Left ventricle myocardium inferior (tissue), 1 donor: ENCODE data around the gene BCL2L14. TPM values are rescaled to one million over a fixed set of nuclear protein-coding genes. Genes with fewer than 3 reads are reported as not detected.

Experiments used
- DNase-seq: peaks from one replicate; pipeline ENCODE4 v3.0.0-alpha.2; 2020
- H3K27ac ChIP-seq: fragments of 200-600 bp; replicated peaks from 2 replicates; pipeline ENCODE4 v1.8.0; 2021
- H3K27me3 ChIP-seq: fragments of 200-600 bp; 2 replicates; pipeline ENCODE4 v1.8.0; 2021; ENCODE audit warnings: low read depth
- H3K36me3 ChIP-seq: fragments of 200-600 bp; 2 replicates; pipeline ENCODE4 v1.8.0; 2021
- H3K4me1 ChIP-seq: fragments of 200-600 bp; 2 replicates; pipeline ENCODE4 v1.8.0; 2021
- H3K4me3 ChIP-seq: fragments of 200-600 bp; 2 replicates; pipeline ENCODE4 v1.8.0; 2021; ENCODE audit warnings: mild to moderate bottlenecking, moderate library complexity
- H3K9me3 ChIP-seq: fragments of 200-600 bp; replicated peaks from 2 replicates; pipeline ENCODE4 v1.8.0; 2021
- intact Hi-C: fragments of 100-400 bp; cut with micrococcal nuclease; formaldehyde crosslinking; loops from one replicate; pipeline ENCODE4 v1.11.0; 2022
- total RNA-seq: library from RNA; stranded (reverse); fragmentation: NEBNext Ultra II Directional; extraction: Animal tissue kit (Norgen Biotek cat#: 25700); gene quantifications from one replicate; pipeline ENCODE4 v1.2.1, GENCODE V29; 2021
- TF ChIP-seq, protein P1 (sequence below): fragments of 200-600 bp; IDR thresholded peaks from 2 replicates; pipeline ENCODE4 v1.8.0; 2021; ENCODE audit warnings: antibody characterized with exemption, mild to moderate bottlenecking, borderline replicate concordance
- donor health status: DM: no; HTN: yes; CAD: no; lungs with severe emphysema.

BCL2L14 gene
- total RNA-seq, 1 donor from 2014 or later = not detected

DNA sequence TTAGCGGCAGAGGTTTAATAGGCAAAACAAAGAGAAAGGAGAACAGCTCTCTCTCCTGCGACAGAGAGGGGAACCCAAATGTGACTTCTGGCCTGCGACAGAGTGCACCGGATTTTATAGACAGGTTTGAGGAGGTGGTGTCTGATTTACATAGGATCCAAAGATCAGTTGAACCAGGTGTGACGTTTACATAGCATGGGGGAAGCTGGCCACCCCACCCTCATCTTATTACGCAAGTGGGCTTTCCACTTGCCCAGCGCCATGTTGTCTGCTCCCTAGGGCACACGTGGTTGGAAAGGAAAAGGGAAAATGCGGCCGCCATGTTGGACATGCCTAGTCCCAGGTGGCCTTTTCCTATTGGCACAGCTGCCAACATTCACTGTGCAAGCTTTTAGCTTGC is 17.4 kb downstream of the BCL2L14 start:
- intact Hi-C loops = no loop called here
- Histone ChIP-seq H3K27ac (no peak overlapping the region), H3K27me3 (peaks cover 9% of the 10 kb centered on the region), H3K36me3 (no peaks in the 10 kb centered on the region), H3K4me3 (no peak overlapping the region), H3K4me1 (peaks cover 4% of the 10 kb centered on the region), H3K9me3 (no peaks in the 10 kb centered on the region)
- DNase-seq = no peak
- TF ChIP-seq, protein P1, sequence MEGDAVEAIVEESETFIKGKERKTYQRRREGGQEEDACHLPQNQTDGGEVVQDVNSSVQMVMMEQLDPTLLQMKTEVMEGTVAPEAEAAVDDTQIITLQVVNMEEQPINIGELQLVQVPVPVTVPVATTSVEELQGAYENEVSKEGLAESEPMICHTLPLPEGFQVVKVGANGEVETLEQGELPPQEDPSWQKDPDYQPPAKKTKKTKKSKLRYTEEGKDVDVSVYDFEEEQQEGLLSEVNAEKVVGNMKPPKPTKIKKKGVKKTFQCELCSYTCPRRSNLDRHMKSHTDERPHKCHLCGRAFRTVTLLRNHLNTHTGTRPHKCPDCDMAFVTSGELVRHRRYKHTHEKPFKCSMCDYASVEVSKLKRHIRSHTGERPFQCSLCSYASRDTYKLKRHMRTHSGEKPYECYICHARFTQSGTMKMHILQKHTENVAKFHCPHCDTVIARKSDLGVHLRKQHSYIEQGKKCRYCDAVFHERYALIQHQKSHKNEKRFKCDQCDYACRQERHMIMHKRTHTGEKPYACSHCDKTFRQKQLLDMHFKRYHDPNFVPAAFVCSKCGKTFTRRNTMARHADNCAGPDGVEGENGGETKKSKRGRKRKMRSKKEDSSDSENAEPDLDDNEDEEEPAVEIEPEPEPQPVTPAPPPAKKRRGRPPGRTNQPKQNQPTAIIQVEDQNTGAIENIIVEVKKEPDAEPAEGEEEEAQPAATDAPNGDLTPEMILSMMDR = no peak

DNA sequence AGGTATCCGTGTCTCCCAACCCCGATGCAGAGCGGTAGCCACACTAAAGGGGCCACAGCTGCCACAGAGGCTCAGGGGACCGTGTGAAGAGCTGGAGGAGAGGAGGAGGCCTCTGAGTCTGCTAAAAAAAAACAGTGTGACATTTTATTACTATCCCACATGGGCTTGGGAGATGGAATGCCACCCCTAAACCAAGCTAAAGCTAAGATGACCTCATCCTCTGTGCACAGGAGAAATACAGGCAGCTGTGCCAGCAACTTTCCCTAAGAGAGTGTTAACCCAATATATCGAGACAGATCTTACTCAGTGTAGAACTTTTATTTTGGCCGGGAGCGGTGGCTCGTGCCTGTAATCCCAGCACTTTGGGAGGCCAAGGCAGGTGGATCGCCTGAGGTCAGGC is 18.0 kb downstream of the BCL2L14 start:
- Histone ChIP-seq H3K9me3 (no peaks in the 10 kb centered on the region), H3K27me3 (peaks cover 9% of the 10 kb centered on the region), H3K4me3 (no peak overlapping the region), H3K36me3 (no peaks in the 10 kb centered on the region), H3K4me1 (peaks cover 4% of the 10 kb centered on the region), H3K27ac (no peak overlapping the region)
- TF ChIP-seq, protein P1 = no peak
- no peak for DNase-seq
- intact Hi-C loops = no loop called here

DNA sequence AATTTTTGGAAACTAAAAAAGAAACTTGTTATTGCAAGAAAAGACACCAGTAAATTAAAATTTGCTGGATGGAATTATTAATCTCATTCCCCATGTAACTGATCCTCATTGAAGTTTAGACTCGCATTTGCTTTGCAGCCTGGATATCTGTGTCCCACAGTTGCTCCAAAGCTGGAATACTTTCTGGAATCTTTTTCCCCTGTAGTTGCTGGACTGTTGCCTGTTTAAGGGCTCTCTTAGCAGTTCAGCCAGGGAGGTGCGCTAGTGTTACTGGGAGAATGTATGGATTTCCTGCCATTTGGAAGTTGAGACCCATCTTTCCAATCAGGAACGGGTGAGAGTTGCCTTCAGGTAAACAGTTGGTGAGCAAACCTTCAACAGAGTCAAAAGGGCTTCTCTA is 20.3 kb downstream of the BCL2L14 start:
- no peak for DNase-seq
- H3K4me1 ChIP-seq = peaks cover 4% of the 10 kb centered on the region
- no peak overlapping the region for H3K27ac ChIP-seq
- intact Hi-C loops = no loop called here
- H3K9me3 ChIP-seq = no peaks in the 10 kb centered on the region
- H3K27me3 ChIP-seq = peaks cover 9% of the 10 kb centered on the region
- H3K4me3 ChIP-seq = no peak overlapping the region
- H3K36me3 ChIP-seq = no peaks in the 10 kb centered on the region
- TF ChIP-seq, protein P1 = no peak

DNA sequence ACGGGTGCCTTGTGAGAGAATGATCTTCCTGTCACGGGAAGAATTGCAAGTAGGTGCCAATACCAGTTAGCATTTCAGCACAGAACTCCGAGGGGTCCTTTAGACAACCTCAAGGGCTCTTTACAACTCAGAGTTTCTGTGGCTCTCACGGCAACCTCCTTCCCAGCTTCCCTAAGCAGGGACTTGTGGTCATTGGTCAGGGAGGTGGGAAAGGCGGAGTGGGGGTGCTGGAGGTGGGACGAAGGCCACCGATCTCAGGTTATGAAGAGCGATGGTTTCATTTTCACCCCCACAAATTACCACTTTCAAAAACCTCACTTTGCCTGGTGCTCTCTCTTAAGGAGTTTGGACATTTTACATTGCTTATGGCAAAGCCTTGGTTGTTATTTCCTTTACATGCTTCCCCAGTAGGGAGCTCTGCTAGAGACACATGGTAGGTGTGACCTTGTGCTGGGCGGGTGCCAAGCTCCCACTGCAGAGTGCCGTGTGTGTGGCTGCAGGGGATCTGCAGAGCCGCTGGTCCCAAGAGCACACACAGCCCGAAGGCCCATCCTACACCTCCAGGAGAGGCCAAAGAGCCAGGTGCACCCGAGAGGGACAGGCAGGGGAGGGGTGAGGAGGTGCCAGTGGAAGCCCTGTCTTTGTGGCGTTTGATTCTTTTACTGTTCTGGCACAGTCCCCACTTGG is 21.4 kb downstream of the BCL2L14 start:
- Histone ChIP-seq H3K27ac (no peak overlapping the region), H3K9me3 (no peaks in the 10 kb centered on the region), H3K4me1 (peaks cover 4% of the 10 kb centered on the region), H3K36me3 (no peaks in the 10 kb centered on the region), H3K27me3 (peaks cover 9% of the 10 kb centered on the region), H3K4me3 (no peak overlapping the region)
- intact Hi-C loops = no loop called here
- DNase-seq = no peak
- TF ChIP-seq, protein P1 = no peak

DNA sequence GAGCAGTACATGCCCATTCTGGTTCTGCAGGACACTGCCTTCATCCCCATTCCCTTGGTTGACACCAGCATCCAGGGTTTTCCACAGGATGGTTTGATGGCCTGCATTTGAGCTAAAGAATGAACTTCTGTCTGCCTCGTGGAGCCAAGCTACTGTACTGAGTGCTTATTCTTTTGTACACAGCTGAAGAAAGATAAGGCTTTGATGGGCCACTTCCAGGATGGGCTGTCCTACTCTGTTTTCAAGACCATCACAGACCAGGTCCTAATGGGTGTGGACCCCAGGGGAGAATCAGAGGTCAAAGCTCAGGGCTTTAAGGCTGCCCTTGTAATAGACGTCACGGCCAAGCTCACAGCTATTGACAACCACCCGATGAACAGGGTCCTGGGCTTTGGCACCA is 23.7 kb downstream of the BCL2L14 start:
- DNase-seq = no peak
- intact Hi-C loops = no loop called here
- H3K4me1 ChIP-seq = peaks cover 12% of the 10 kb centered on the region
- peaks cover 9% of the 10 kb centered on the region for H3K27me3 ChIP-seq
- H3K36me3 ChIP-seq = no peaks in the 10 kb centered on the region
- H3K9me3 ChIP-seq = no peaks in the 10 kb centered on the region
- H3K4me3 ChIP-seq = no peak overlapping the region
- TF ChIP-seq, protein P1 = no peak
- no peak overlapping the region for H3K27ac ChIP-seq
